Activated naive CD4-positive, alpha-beta T cell treated with anti-CD3 and anti-CD28 coated beads, Interleukin-2, amount 50 U/mL, for 72 hours (primary cell): ENCODE data around the gene ALLC. TPM values are rescaled to one million over a fixed set of nuclear protein-coding genes. Genes with fewer than 3 reads are reported as not detected.

Experiments
- ATAC-seq, 2 donors: fragments of 150-1000 bp; cut with Tn5 transposase; 2 replicates each; pipeline ENCODE4 v1.10.0; 2021; ENCODE audit warnings: mild to moderate bottlenecking in 2 of 2, moderate library complexity in 2 of 2
- DNase-seq, 2 donors: peaks; one replicate each; pipeline ENCODE4 v3.0.0; 2021 to 2022; ENCODE audit warnings: low spot score in 2 of 2
- H3K27ac Mint-ChIP-seq, 2 donors: one replicate each; pipeline ENCODE4 v1.8.0; 2022; ENCODE audit warnings: mild to moderate bottlenecking in 2 of 2, mixed read lengths in 2 of 2
- H3K36me3 Mint-ChIP-seq, 2 donors: one replicate each; pipeline ENCODE4 v1.8.0; 2022; ENCODE audit warnings: mixed read lengths in 2 of 2
- H3K9me3 Mint-ChIP-seq, 2 donors: one replicate each; pipeline ENCODE4 v1.8.0; 2022; ENCODE audit warnings: mixed read lengths in 2 of 2
- total RNA-seq, 2 donors: library from RNA; stranded (reverse); gene quantifications; one replicate each; pipeline ENCODE4 v1.2.3, GENCODE V29; 2022

ALLC gene
- total RNA-seq, 2 donors from 2014 or later, result not detected

- Mint-ChIP-seq H3K27ac (no peak overlapping the region), H3K9me3 (no peaks in the 10 kb centered on the region), H3K36me3 (no peaks in the 10 kb centered on the region)
- DNase-seq (no peak), ATAC-seq (no peak)
Observed at GRCh38 chr2:3739313-3739712, 81.3 kb downstream of the ALLC start.

GRCh38 chr2:3741396-3741795 lies 83.4 kb downstream of the ALLC start:
- ATAC-seq (no peak), DNase-seq (no peak)
- no peaks in the 10 kb centered on the region for H3K9me3 Mint-ChIP-seq
- H3K27ac Mint-ChIP-seq, result no peak overlapping the region
- H3K36me3 Mint-ChIP-seq, result no peaks in the 10 kb centered on the region

GRCh38 chr2:3741867-3742602 lies 84.0 kb downstream of the ALLC start:
- no peak for DNase-seq
- ATAC-seq, result no peak
- no peak overlapping the region for H3K27ac Mint-ChIP-seq
- no peaks in the 10 kb centered on the region for H3K36me3 Mint-ChIP-seq
- no peaks in the 10 kb centered on the region for H3K9me3 Mint-ChIP-seq

- no peaks in the 10 kb centered on the region for H3K36me3 Mint-ChIP-seq
- DNase-seq (no peak), ATAC-seq (no peak)
Observed at GRCh38 chr2:3742743-3743508, 84.9 kb downstream of the ALLC start.

GRCh38 chr2:3743951-3744555 lies 86.1 kb downstream of the ALLC start:
- Mint-ChIP-seq H3K9me3 (no peaks in the 10 kb centered on the region), H3K36me3 (no peaks in the 10 kb centered on the region), H3K27ac (no peak overlapping the region)
- ATAC-seq (no peak), DNase-seq (no peak)

More at GRCh38 chr2:3742743-3743508, 84.9 kb downstream of the ALLC start:
- H3K27ac Mint-ChIP-seq, result no peak overlapping the region
- no peaks in the 10 kb centered on the region for H3K9me3 Mint-ChIP-seq

GRCh38 chr2:3745920-3746319 lies 87.9 kb downstream of the ALLC start:
- no peak overlapping the region for H3K27ac Mint-ChIP-seq
- no peak for DNase-seq
- no peak for ATAC-seq
- no peaks in the 10 kb centered on the region for H3K9me3 Mint-ChIP-seq
- no peaks in the 10 kb centered on the region for H3K36me3 Mint-ChIP-seq

- H3K27ac Mint-ChIP-seq, result no peak overlapping the region
- DNase-seq (no peak), ATAC-seq (no peak)
- no peaks in the 10 kb centered on the region for H3K9me3 Mint-ChIP-seq
- no peaks in the 10 kb centered on the region for H3K36me3 Mint-ChIP-seq
Observed at GRCh38 chr2:3747032-3747654, 89.1 kb downstream of the ALLC start.

- Mint-ChIP-seq H3K9me3 (no peaks in the 10 kb centered on the region), H3K36me3 (no peaks in the 10 kb centered on the region), H3K27ac (no peak overlapping the region)
- DNase-seq (no peak), ATAC-seq (no peak)
Observed at GRCh38 chr2:3747826-3748225, 89.8 kb downstream of the ALLC start.

- H3K9me3 Mint-ChIP-seq, result no peaks in the 10 kb centered on the region
- H3K36me3 Mint-ChIP-seq, result no peaks in the 10 kb centered on the region
- ATAC-seq (no peak), DNase-seq (no peak)
- no peak overlapping the region for H3K27ac Mint-ChIP-seq
Observed at GRCh38 chr2:3749201-3749600, 91.2 kb downstream of the ALLC start.

- DNase-seq (no peak), ATAC-seq (no peak)
- peaks cover 4 to 6% of the 10 kb centered on the region in 2 donors for H3K9me3 Mint-ChIP-seq
Observed at GRCh38 chr2:3751251-3751650, 93.3 kb downstream of the ALLC start.

GRCh38 chr2:3751806-3752205 lies 93.8 kb downstream of the ALLC start:
- Mint-ChIP-seq H3K36me3 (no peaks in the 10 kb centered on the region), H3K27ac (no peak overlapping the region), H3K9me3 (peaks cover 4 to 6% of the 10 kb centered on the region in 2 donors)
- DNase-seq (no peak), ATAC-seq (no peak)

More at GRCh38 chr2:3751251-3751650, 93.3 kb downstream of the ALLC start:
- Mint-ChIP-seq H3K27ac (no peak overlapping the region), H3K36me3 (no peaks in the 10 kb centered on the region)

Other genes with a start within 250 kb of the ALLC start
- 10 to 100 TPM; 29.3 to 39.3 TPM for gene ADI1, start 138.7 kb upstream of the ALLC start, total RNA-seq
- gene RNASEH1, start 99.9 kb upstream of the ALLC start, total RNA-seq, result 10 to 100 TPM; 18.3 to 21.9 TPM
- 1,000 to 10,000 TPM; 1,548 to 2,231 TPM for gene RPS7, start 82.9 kb upstream of the ALLC start, total RNA-seq
- gene COLEC11, start 63.1 kb upstream of the ALLC start, total RNA-seq, result not detected
- not detected for gene DCDC2C, start 45.4 kb downstream of the ALLC start, total RNA-seq